Activated naive CD8-positive, alpha-beta T cell treated with anti-CD3 and anti-CD28 coated beads, Interleukin-2, amount 10 ng/mL, durations not matched to agents 7 days and 5 days (primary cell): ENCODE measurements around the gene B4GALT2. TPM values are rescaled to one million over a fixed set of nuclear protein-coding genes. Genes with fewer than 3 reads are reported as not detected.

Source experiments
- ATAC-seq: fragments of 150-1000 bp; cut with Tn5 transposase; one replicate; pipeline ENCODE4 v1.10.0; 2021; ENCODE audit warnings: low read depth, moderate library complexity
- POLR2A ChIA-PET: fragments of 350-600 bp; sonication (Branson Sonifier 250); formaldehyde crosslinking; loops from one replicate; lab custom pipeline; 2021; ENCODE audit warnings: antibody characterized with exemption; lab: Charles Lee
- DNase-seq: peaks from one replicate; pipeline ENCODE4 v3.0.0; 2021
- H3K27ac Mint-ChIP-seq: one replicate; pipeline ENCODE4 v1.8.0; 2022; ENCODE audit warnings: mild to moderate bottlenecking, mixed read lengths
- H3K27me3 Mint-ChIP-seq: one replicate; pipeline ENCODE4 v1.8.0; 2022; ENCODE audit warnings: mild to moderate bottlenecking, moderate library complexity, mixed read lengths
- H3K36me3 Mint-ChIP-seq: one replicate; pipeline ENCODE4 v1.8.0; 2021; ENCODE audit warnings: mild to moderate bottlenecking, mixed read lengths
- H3K4me1 Mint-ChIP-seq: one replicate; pipeline ENCODE4 v1.8.0; 2021; ENCODE audit warnings: mixed read lengths
- H3K4me3 Mint-ChIP-seq: one replicate; pipeline ENCODE4 v1.8.0; 2022; ENCODE audit warnings: mild to moderate bottlenecking, moderate library complexity, mixed read lengths
- H3K9me3 Mint-ChIP-seq: one replicate; pipeline ENCODE4 v1.8.0; 2021; ENCODE audit warnings: mixed read lengths
- total RNA-seq, 2 experiments: library from RNA; stranded (reverse); gene quantifications; one replicate each; pipeline ENCODE4 v1.2.3, GENCODE V29; 2021

Gene B4GALT2
- total RNA-seq, 2 experiments from 2014 or later: 12.5 to 13.3 TPM

GRCh38 chr1:43936431-43937151 lies 42.4 kb upstream of the B4GALT2 start:
- Mint-ChIP-seq H3K4me1 (peaks cover 10% of the 10 kb centered on the region), H3K27me3 (peaks cover 20% of the 10 kb centered on the region), H3K27ac (no peak overlapping the region), H3K4me3 (peak overlapping the region; percentile 70), H3K9me3 (no peaks in the 10 kb centered on the region), H3K36me3 (peaks cover 2% of the 10 kb centered on the region)
- DNase-seq: peak; percentile 67
- POLR2A ChIA-PET: interaction anchor here (1.4 kb wide), 1 partner anchor 9 kb away, joined by 8 read pairs; the partner anchor contains the start of gene IPO13
- ATAC-seq: peak; percentile 61

- Mint-ChIP-seq H3K36me3 (peaks cover 2% of the 10 kb centered on the region), H3K27ac (no peak overlapping the region), H3K4me3 (no peak overlapping the region), H3K9me3 (no peaks in the 10 kb centered on the region), H3K27me3 (peaks cover 20% of the 10 kb centered on the region), H3K4me1 (peaks cover 10% of the 10 kb centered on the region)
- no peak for ATAC-seq
- POLR2A ChIA-PET: interaction anchor here (1.4 kb wide), 1 partner anchor 8 kb away, joined by 8 read pairs; the partner anchor contains the start of gene IPO13
- no peak for DNase-seq
These were observed 41.7 kb upstream of the B4GALT2 start for GRCh38 chr1:43937179-43937865.

- peaks cover 2% of the 10 kb centered on the region for H3K36me3 Mint-ChIP-seq
- H3K4me3 Mint-ChIP-seq: no peak overlapping the region
- no peaks in the 10 kb centered on the region for H3K9me3 Mint-ChIP-seq
- ATAC-seq (no peak), DNase-seq (no peak)
- POLR2A ChIA-PET: no interaction called here
- H3K4me1 Mint-ChIP-seq: peaks cover 11% of the 10 kb centered on the region
- H3K27me3 Mint-ChIP-seq: peaks cover 10% of the 10 kb centered on the region
- H3K27ac Mint-ChIP-seq: no peak overlapping the region
These were observed 40.6 kb upstream of the B4GALT2 start for GRCh38 chr1:43938383-43938782.

- Mint-ChIP-seq H3K4me3 (no peak overlapping the region), H3K4me1 (peaks cover 9% of the 10 kb centered on the region), H3K27ac (no peak overlapping the region), H3K9me3 (no peaks in the 10 kb centered on the region), H3K27me3 (peaks cover 8% of the 10 kb centered on the region), H3K36me3 (peaks cover 2% of the 10 kb centered on the region)
- no peak for DNase-seq
- ATAC-seq: no peak
- POLR2A ChIA-PET: no interaction called here
These were observed 40.0 kb upstream of the B4GALT2 start for GRCh38 chr1:43938892-43939587.

- H3K36me3 Mint-ChIP-seq: peaks cover 3% of the 10 kb centered on the region
- DNase-seq (no peak), ATAC-seq (no peak)
- no peak overlapping the region for H3K4me3 Mint-ChIP-seq
- H3K27me3 Mint-ChIP-seq: no peaks in the 10 kb centered on the region
- H3K4me1 Mint-ChIP-seq: peaks cover 17% of the 10 kb centered on the region
- POLR2A ChIA-PET: no interaction called here
- no peak overlapping the region for H3K27ac Mint-ChIP-seq
- H3K9me3 Mint-ChIP-seq: no peaks in the 10 kb centered on the region
These were observed 36.6 kb upstream of the B4GALT2 start for GRCh38 chr1:43942411-43942810.

GRCh38 chr1:43944860-43945259 lies 34.1 kb upstream of the B4GALT2 start:
- peak overlapping the region; percentile 93 for H3K4me3 Mint-ChIP-seq
- H3K9me3 Mint-ChIP-seq: no peaks in the 10 kb centered on the region
- POLR2A ChIA-PET: interaction anchor here (2.7 kb wide), 1 partner anchor 8 kb away, joined by 8 read pairs; no protein-coding TSS in a partner anchor
- DNase-seq (no peak), ATAC-seq (no peak)
- H3K27me3 Mint-ChIP-seq: no peaks in the 10 kb centered on the region
- peaks cover 29% of the 10 kb centered on the region for H3K4me1 Mint-ChIP-seq
- H3K27ac Mint-ChIP-seq: no peak overlapping the region
- H3K36me3 Mint-ChIP-seq: peaks cover 1% of the 10 kb centered on the region

GRCh38 chr1:43945674-43946235 lies 33.3 kb upstream of the B4GALT2 start:
- no peaks in the 10 kb centered on the region for H3K27me3 Mint-ChIP-seq
- H3K36me3 Mint-ChIP-seq: peaks cover 4% of the 10 kb centered on the region
- no peaks in the 10 kb centered on the region for H3K9me3 Mint-ChIP-seq
- ATAC-seq (no peak), DNase-seq (no peak)
- peak overlapping the region; percentile 93 for H3K4me3 Mint-ChIP-seq
- peaks cover 29% of the 10 kb centered on the region for H3K4me1 Mint-ChIP-seq
- POLR2A ChIA-PET: interaction anchor here (1.0 to 3.5 kb wide), 5 partner anchors 9 to 29 kb away, joined by 3 to 23 read pairs (median 10); partner anchors contain the start of genes ATP6V0B and DPH2
- H3K27ac Mint-ChIP-seq: peak overlapping the region; percentile 90

GRCh38 chr1:43946236-43947060 lies 32.6 kb upstream of the B4GALT2 start, which contains the start of gene IPO13:
Gene IPO13, plus strand, starts transcription at chr1:43946950. Its CDS starts 651 bp downstream, at chr1:43947601.
- no peaks in the 10 kb centered on the region for H3K9me3 Mint-ChIP-seq
- H3K27ac Mint-ChIP-seq: peak within 1 kb of the TSS; percentile 90
- H3K36me3 Mint-ChIP-seq: peaks cover 4% of the 10 kb centered on the region
- peak; percentile 98 for DNase-seq
- H3K27me3 Mint-ChIP-seq: no peaks in the 10 kb centered on the region
- peaks cover 29% of the 10 kb centered on the region for H3K4me1 Mint-ChIP-seq
- POLR2A ChIA-PET: interaction anchor here (0.5 to 3.5 kb wide), 7 partner anchors 10 to 247 kb away, joined by 3 to 23 read pairs (median 8); partner anchors contain the start of genes ATP6V0B, DPH2 and ST3GAL3
- ATAC-seq: peak; percentile 94
- H3K4me3 Mint-ChIP-seq: peak within 1 kb of the TSS; percentile 93

- Mint-ChIP-seq H3K9me3 (no peaks in the 10 kb centered on the region), H3K27ac (peak overlapping the region; percentile 90), H3K27me3 (no peaks in the 10 kb centered on the region), H3K4me1 (peaks cover 29% of the 10 kb centered on the region), H3K4me3 (peak overlapping the region; percentile 93), H3K36me3 (peaks cover 4% of the 10 kb centered on the region)
- DNase-seq (no peak), ATAC-seq (peak; percentile 15)
- POLR2A ChIA-PET: interaction anchor here (0.5 to 3.5 kb wide), 6 partner anchors 11 to 248 kb away, joined by 3 to 23 read pairs (median 9); partner anchors contain the start of genes ATP6V0B, DPH2 and ST3GAL3
These were observed 31.7 kb upstream of the B4GALT2 start for GRCh38 chr1:43947061-43947873.

GRCh38 chr1:43947874-43948437 lies 31.1 kb upstream of the B4GALT2 start:
- H3K36me3 Mint-ChIP-seq: peaks cover 4% of the 10 kb centered on the region
- POLR2A ChIA-PET: interaction anchor here (2.6 to 3.5 kb wide), 2 partner anchors 13 to 23 kb away, joined by 10 to 22 read pairs; partner anchors contain the start of gene DPH2
- ATAC-seq (no peak), DNase-seq (no peak)
- peak overlapping the region; percentile 90 for H3K27ac Mint-ChIP-seq
- H3K9me3 Mint-ChIP-seq: no peaks in the 10 kb centered on the region
- H3K4me1 Mint-ChIP-seq: peaks cover 25% of the 10 kb centered on the region
- peak overlapping the region; percentile 93 for H3K4me3 Mint-ChIP-seq
- H3K27me3 Mint-ChIP-seq: no peaks in the 10 kb centered on the region

GRCh38 chr1:43949678-43950077 lies 29.3 kb upstream of the B4GALT2 start:
- H3K36me3 Mint-ChIP-seq: peaks cover 4% of the 10 kb centered on the region
- DNase-seq: no peak
- no peak overlapping the region for H3K4me3 Mint-ChIP-seq
- H3K27ac Mint-ChIP-seq: no peak overlapping the region
- H3K4me1 Mint-ChIP-seq: peaks cover 25% of the 10 kb centered on the region
- no peak for ATAC-seq
- POLR2A ChIA-PET: interaction anchor here (1.2 to 1.7 kb wide), 2 partner anchors 9 to 15 kb away, joined by 3 to 6 read pairs; no protein-coding TSS in a partner anchor
- no peaks in the 10 kb centered on the region for H3K9me3 Mint-ChIP-seq
- no peaks in the 10 kb centered on the region for H3K27me3 Mint-ChIP-seq
